Spinal cord (tissue), 10 donors: ENCODE data around the gene CCDC183. TPM values are rescaled to one million over a fixed set of nuclear protein-coding genes. Genes with fewer than 3 reads are reported as not detected.
"Not testable (repeated sequence)": the region's sequence is repeated elsewhere in the genome, so short reads cannot be mapped to it uniquely, and the experiment has no call there.

Source experiments
- DNase-seq, 6 donors: peaks; one replicate each; pipeline versions ENCODE4 v3.0.0 to v3.0.0-alpha.2; 2013 to 2015; ENCODE audit warnings: low spot score in 6 of 6, low read depth in 4 of 6
- H3K27ac ChIP-seq: one replicate; pipeline ENCODE4 v1.5.1; 2013; ENCODE audit warnings: low read depth, low read length, control low read depth
- H3K27me3 ChIP-seq: one replicate; pipeline ENCODE4 v1.6.1; 2013; ENCODE audit warnings: low read length; ENCODE audit not compliant: control insufficient read depth, insufficient read depth
- H3K36me3 ChIP-seq: one replicate; pipeline ENCODE4 v1.6.1; 2013; ENCODE audit warnings: low read length; ENCODE audit not compliant: control insufficient read depth, insufficient read depth
- H3K4me1 ChIP-seq: one replicate; pipeline ENCODE4 v1.6.1; 2013; ENCODE audit warnings: low read length; ENCODE audit not compliant: control insufficient read depth, insufficient read depth
- H3K4me3 ChIP-seq: one replicate; pipeline ENCODE4 v1.5.1; 2013; ENCODE audit warnings: low read depth, low read length, control low read depth
- H3K9me3 ChIP-seq: one replicate; pipeline ENCODE4 v1.6.1; 2013; ENCODE audit warnings: low read length; ENCODE audit not compliant: control insufficient read depth, insufficient read depth
- WGBS: methylation state at CpG from one replicate; pipeline ENCODE4 v1.1.5; 2013; ENCODE audit warnings: missing lambda C conversion rate; ENCODE audit not compliant: insufficient coverage; 5-methylcytosine and 5-hydroxymethylcytosine counted together
- polyA plus RNA-seq, 2 donors: library from polyadenylated mRNA; unstranded; fragments of 120-200 nt; gene quantifications; one replicate each; pipeline ENCODE4 v1.2.1, GENCODE V29; 2013; ENCODE audit not compliant: insufficient read length in 2 of 2
- total RNA-seq, 2 donors: library from RNA; depleted of rRNA in 1 of 2; stranded (reverse); fragments of 120-200 nt in 1 of 2; fragments of >200 nt in 1 of 2; gene quantifications; one replicate each; pipeline versions ENCODE4 v1.2.3 to v1.2.4, GENCODE V29; 2013 to 2014
- donor health status: healthy.

The CCDC183 gene
- total and polyA plus RNA-seq, 4 donors, result 0.89 to 7.2 (median 3.2) TPM

DNA sequence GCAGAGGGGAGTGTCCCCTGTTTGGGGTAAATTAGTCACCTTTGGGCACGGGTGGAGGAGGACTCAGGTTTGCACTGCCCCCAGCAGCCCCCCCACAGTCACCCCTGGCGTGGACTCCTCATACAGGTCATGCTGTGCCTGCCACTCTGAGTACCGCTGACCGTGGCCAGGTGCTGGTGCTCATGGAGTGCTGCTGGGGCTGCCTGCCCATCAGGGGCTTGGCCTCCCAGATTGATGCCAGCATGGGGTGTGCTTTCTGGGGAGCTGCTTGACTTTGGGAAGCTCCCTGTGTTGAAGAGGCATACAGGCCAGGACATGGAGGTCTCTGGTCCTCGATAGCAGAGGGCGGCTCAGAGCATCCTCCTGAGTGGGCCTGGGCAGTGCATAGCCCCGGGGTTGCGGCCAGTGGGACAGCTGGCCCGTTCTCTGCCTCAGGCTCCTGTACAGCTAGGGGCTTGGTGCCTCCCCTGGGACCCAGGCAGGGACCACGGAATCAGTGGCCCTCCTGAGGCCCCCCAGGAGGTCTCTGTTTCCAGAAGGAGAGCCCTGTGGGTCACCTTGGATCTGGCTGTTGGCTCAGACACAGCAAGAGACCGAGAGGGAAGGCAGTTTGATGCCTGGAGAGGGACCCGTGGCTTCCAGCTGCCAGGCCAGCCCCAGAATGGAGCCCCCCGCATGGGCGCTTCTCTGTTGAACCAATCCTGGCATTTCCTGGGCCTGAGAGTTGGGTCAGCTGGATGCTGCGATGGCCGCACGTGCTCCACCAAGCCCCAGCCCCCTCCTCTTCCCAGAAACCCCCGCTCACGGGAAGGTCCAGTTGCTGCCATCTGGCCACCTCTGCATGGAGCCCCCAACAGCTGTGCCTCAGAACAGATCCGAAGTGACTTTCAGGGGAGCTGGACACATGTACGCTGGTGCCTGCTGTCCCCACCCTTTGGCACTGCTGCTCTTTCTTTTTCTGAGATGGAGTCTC, 40.1 kb downstream of the CCDC183 start:
- Histone ChIP-seq H3K9me3 (no peaks in the 10 kb centered on the region), H3K36me3 (peaks cover 90% of the 10 kb centered on the region), H3K4me3 (no peak overlapping the region), H3K27me3 (no peaks in the 10 kb centered on the region), H3K4me1 (peaks cover 15% of the 10 kb centered on the region), H3K27ac (no peak overlapping the region)
- 81% methylated on average over 21 of the region's 21 CpGs for WGBS
- DNase-seq, result no peak

DNA sequence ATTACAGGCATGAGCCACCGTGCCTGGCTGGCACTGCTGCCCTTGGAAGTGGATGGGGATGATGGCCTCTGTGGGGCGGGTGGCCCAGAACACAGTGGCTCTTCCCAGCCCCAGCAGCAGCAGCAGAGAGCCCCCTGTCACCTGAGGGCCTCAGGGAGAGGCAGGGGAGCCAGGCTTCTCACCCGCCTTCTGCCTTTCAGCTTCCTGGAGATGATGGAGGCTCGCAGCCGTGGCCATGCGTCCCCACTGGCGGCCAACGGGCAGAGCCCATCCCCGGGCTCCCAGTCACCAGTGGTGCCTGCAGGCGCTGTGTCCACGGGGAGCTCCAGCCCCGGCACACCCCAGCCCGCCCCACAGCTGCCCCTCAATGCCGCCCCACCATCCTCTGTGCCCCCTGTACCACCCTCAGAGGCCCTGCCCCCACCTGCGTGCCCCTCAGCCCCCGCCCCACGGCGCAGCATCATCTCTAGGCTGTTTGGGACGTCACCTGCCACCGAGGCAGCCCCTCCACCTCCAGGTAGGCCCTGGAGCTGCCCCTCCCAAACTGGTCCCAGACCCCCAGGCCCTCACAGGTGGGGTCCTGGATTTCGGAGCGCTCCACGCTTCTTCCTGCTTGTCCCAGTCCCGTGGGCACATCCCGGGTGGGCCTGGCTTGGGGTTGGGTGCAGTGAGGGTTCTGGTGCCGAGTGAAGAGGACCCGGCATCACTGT, 41.2 kb downstream of the CCDC183 start:
- Histone ChIP-seq H3K9me3 (no peaks in the 10 kb centered on the region), H3K27ac (no peak overlapping the region), H3K4me1 (peaks cover 26% of the 10 kb centered on the region), H3K4me3 (no peak overlapping the region), H3K27me3 (no peaks in the 10 kb centered on the region), H3K36me3 (peaks cover 87% of the 10 kb centered on the region)
- DNase-seq, result no peak
- WGBS, result 94% methylated on average over 20 of the region's 27 CpGs

DNA sequence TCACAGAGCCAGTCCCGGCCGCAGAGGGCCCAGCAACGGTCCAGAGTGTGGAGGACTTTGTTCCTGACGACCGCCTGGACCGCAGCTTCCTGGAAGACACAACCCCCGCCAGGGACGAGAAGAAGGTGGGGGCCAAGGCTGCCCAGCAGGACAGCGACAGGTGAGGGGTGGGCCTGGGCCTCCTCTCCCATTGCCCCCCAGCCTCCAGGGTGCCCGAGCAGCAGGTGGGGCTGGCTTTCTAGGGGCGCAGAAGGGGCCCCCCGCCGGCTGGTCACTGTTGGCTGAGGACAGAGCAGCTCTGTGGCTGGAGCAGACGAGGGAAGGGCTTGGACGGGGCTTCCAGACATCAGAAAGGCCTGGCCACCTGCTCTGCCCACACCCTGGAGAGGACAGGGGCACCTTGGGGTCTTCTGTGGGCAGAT, 41.7 kb downstream of the CCDC183 start:
- not testable (repeated sequence) for H3K27me3 ChIP-seq, H3K4me3 ChIP-seq, H3K27ac ChIP-seq, DNase-seq, H3K9me3 ChIP-seq
- Histone ChIP-seq H3K4me1 (peaks cover 31% of the 10 kb centered on the region), H3K36me3 (peaks cover 81% of the 10 kb centered on the region)
- 88% methylated on average over 14 of the region's 15 CpGs for WGBS

DNA sequence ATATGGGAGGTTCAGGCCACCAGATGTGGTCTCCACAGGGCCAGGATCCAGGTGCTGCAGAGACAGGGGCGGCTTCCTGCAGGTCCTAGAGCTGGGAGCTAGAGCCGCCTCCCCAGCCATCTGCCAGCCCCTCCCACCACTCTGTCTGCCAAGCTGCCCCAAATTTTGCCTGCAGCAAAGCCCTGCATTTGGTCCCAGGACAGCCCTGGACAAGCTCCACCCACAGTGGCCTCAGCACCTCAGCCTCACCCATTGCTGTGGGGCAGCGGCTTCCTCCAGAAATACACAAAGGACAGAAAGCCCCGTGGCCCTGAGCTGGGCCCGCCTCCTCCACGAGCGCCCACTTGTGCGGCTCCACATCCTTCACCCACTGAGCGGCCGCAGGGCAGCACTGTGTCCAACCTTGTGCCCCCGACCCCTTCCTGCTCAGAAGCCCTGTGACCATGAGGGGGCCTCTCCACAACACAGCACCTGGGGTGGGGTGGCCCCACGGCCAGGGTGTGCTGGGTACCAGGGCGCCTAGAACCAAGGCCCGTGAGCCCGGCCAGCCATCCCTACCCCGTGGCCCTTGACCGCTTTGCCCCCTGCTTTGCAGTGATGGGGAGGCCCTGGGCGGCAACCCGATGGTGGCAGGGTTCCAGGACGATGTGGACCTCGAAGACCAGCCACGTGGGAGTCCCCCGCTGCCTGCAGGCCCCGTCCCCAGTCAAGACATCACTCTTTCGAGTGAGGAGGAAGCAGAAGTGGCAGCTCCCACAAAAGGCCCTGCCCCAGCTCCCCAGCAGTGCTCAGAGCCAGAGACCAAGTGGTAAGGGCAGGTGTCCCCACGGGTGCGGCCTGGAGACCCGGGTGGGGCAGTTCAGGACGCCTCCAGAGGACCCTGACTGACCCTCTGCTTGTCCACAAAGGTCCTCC, 42.4 kb downstream of the CCDC183 start:
- Histone ChIP-seq H3K27me3 (peaks cover 5% of the 10 kb centered on the region), H3K9me3 (no peaks in the 10 kb centered on the region), H3K4me1 (peaks cover 38% of the 10 kb centered on the region), H3K27ac (no peak overlapping the region), H3K4me3 (no peak overlapping the region), H3K36me3 (peaks cover 74% of the 10 kb centered on the region)
- DNase-seq, result no peak
- 85% methylated on average over 27 of the region's 29 CpGs for WGBS

DNA sequence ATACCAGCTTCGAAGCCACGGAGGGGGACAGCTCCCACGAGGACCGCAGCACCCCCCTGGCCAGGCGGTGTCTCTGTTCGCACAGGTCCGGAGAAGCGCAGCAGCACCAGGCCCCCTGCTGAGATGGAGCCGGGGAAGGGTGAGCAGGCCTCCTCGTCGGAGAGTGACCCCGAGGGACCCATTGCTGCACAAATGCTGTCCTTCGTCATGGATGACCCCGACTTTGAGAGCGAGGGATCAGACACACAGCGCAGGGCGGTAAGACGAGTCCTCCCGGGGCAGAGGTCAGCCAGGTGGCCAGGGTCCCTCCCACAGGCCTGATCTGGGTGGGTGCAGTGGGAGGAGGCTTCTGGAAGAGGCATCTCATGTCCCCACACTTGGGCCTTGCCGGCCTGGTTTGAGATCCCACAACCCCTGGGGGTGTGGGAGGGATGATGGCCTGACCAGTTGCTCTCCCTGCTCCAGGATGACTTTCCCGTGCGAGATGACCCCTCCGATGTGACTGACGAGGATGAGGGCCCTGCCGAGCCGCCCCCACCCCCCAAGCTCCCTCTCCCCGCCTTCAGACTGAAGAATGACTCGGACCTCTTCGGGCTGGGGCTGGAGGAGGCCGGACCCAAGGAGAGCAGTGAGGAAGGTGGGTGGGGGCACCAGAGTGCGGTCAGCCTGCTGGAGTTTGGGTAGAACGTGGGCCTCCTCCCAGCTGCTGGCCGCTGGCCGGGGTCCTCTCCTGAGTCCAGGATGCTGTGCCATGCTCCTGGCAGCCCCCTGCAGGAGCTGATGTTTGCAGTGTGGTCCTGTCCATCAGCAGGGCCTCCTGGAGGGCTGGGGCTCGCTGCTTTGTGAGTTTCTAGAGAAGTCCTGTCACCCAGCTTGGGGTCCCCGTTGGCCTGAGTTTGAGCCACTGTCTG, 43.3 kb downstream of the CCDC183 start:
- Histone ChIP-seq H3K36me3 (peaks cover 72% of the 10 kb centered on the region), H3K4me1 (peaks cover 46% of the 10 kb centered on the region), H3K27ac (no peak overlapping the region), H3K27me3 (peaks cover 11% of the 10 kb centered on the region), H3K9me3 (no peaks in the 10 kb centered on the region), H3K4me3 (no peak overlapping the region)
- WGBS, result 84% methylated on average over 29 of the region's 36 CpGs
- DNase-seq, result no peak

DNA sequence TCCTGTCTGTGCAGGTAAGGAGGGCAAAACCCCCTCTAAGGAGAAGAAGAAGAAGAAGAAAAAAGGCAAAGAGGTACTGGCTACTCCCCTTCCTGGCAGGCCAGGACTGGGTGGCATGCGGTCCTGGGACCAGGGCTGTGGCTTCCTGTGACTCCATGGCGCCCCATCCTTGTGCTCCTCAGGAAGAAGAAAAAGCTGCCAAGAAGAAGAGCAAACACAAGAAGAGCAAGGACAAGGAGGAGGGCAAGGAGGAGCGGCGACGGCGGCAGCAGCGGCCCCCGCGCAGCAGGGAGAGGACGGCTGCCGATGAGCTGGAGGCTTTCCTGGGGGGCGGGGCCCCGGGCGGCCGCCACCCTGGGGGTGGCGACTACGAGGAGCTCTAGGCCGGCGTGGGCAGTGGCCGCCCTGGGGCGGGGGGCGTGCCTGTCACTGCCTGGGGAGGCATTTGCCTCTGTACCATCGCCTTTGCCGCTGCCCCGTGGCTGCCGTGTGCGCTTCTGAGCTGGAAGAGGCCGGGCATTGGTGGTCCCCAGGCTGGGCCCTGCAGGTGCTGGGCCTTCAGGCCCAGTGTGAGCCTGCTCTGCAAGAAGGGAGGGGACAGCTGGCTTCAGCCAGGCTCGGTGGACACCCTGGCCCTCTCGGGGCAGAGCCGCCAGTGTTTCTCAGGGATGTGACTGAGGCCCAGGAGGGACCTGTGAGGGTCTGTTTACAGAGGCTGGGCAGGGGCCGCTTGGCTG, 44.2 kb downstream of the CCDC183 start:
- Histone ChIP-seq H3K4me1 (peaks cover 49% of the 10 kb centered on the region), H3K36me3 (peaks cover 71% of the 10 kb centered on the region), H3K9me3 (no peaks in the 10 kb centered on the region), H3K27me3 (peaks cover 15% of the 10 kb centered on the region), H3K27ac (no peak overlapping the region), H3K4me3 (no peak overlapping the region)
- DNase-seq, result no peak
- 59% methylated on average over 30 of the region's 32 CpGs for WGBS

DNA sequence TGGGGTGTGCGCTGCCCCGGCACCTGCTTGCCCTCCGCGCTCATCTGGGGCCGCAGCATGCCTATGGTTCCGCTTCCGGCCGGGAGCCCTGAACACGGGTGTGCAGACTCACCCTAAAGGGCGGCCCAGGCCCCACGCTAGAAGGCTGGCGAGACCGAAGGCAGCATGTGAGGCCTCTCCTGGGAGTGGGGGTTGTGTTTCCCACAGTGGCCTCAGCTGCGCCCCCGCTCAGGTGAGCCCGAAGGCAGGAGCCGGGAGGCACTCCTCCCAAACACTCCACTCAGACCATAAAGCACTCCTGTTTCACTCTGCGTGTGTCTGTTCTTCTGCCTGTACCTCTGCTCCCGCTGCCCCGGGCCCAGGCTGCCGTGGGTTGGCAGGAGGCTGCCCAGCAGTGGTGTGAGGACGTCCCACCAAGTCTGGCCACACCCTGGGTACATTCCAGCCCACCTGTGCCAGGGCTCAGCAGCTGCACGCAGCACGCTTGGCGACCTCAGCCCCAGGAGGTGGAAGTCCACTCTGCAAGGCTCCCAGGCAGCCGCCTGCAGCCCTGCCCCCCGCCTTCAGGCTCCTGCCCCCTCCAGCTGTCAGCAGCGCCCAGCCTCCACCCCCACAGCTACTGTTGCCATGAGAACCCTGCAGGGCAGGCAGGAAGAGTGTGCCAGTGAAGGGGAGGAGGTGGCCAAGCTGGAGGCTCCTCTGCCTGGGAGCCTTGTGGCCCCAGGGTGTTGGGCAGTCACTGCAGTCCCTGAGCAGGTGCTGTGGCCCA, 44.9 kb downstream of the CCDC183 start:
- DNase-seq, result peak in 2 of 6 donors; percentile 68 to 71
- H3K27me3 ChIP-seq, result peaks cover 21% of the 10 kb centered on the region
- H3K27ac ChIP-seq, result peak overlapping the region; percentile 52
- peaks cover 69% of the 10 kb centered on the region for H3K36me3 ChIP-seq
- no peaks in the 10 kb centered on the region for H3K9me3 ChIP-seq
- WGBS, result 53% methylated on average over 26 of the region's 28 CpGs
- peaks cover 49% of the 10 kb centered on the region for H3K4me1 ChIP-seq
- no peak overlapping the region for H3K4me3 ChIP-seq
